SK-N-SH treated with all-trans-retinoic acid at 6 μM for 48 hours (cell line): ENCODE measurements around the gene RBKS.
"Not testable (repeated sequence)": the region's sequence is repeated elsewhere in the genome, so short reads cannot be mapped to it uniquely, and the experiment has no call there.

Source experiments
- ATAC-seq: fragments of 200-7000 bp; cut with Tn5 transposase; 3 replicates; pipeline ENCODE4 v1.9.1; 2020; ENCODE audit warnings: mild to moderate bottlenecking, moderate library complexity
- ARNTL ChIP-seq: fragments of 450-650 bp; formaldehyde crosslinking; IDR thresholded peaks from 2 replicates; pipeline ENCODE4 v1.5.0; 2020; ENCODE audit warnings: low read depth, mild to moderate bottlenecking, moderate library complexity, borderline replicate concordance
- BACH2 ChIP-seq: fragments of 250-450 bp; sonication (Bioruptor Pico); IDR thresholded peaks from 2 replicates; pipeline ENCODE4 v1.9.0; 2021; ENCODE audit warnings: mild to moderate bottlenecking, borderline replicate concordance
- ESRRG ChIP-seq: fragments of 250-450 bp; sonication (Bioruptor Pico); IDR thresholded peaks from 2 replicates; pipeline ENCODE4 v1.6.1; 2021; ENCODE audit warnings: mild to moderate bottlenecking
- GLIS3 ChIP-seq: fragments of 250-450 bp; sonication (Bioruptor Pico); IDR thresholded peaks from 2 replicates; pipeline ENCODE4 v1.5.0; 2020; ENCODE audit warnings: mild to moderate bottlenecking, moderate library complexity
- OSR1 ChIP-seq: fragments of 250-450 bp; sonication (Bioruptor Pico); IDR thresholded peaks from 2 replicates; pipeline ENCODE4 v1.8.0; 2022; ENCODE audit warnings: moderate library complexity, mild to moderate bottlenecking, inconsistent platforms
- PPARA ChIP-seq: fragments of 250-450 bp; sonication (Bioruptor Pico); IDR thresholded peaks from 2 replicates; pipeline ENCODE4 v1.5.0; 2020; ENCODE audit warnings: mild to moderate bottlenecking, borderline replicate concordance
- RARB ChIP-seq: fragments of 250-450 bp; sonication (Bioruptor Pico); IDR thresholded peaks from 2 replicates; pipeline ENCODE4 v1.8.0; 2021; ENCODE audit warnings: mild to moderate bottlenecking, moderate library complexity
- SNAI2 ChIP-seq: fragments of 250-450 bp; sonication (Bioruptor Pico); IDR thresholded peaks from 2 replicates; pipeline ENCODE4 v1.5.0; 2020; ENCODE audit warnings: mild to moderate bottlenecking, moderate library complexity
- TCF4 ChIP-seq: fragments of 250-450 bp; sonication (Bioruptor Pico); IDR thresholded peaks from 2 replicates; pipeline ENCODE4 v1.8.0; 2021; ENCODE audit warnings: mild to moderate bottlenecking, moderate library complexity, borderline replicate concordance
- ZFP3 ChIP-seq: fragments of 250-450 bp; sonication (Bioruptor Pico); IDR thresholded peaks from 2 replicates; pipeline ENCODE4 v1.5.0; 2020; ENCODE audit warnings: mild to moderate bottlenecking, moderate library complexity
- ZFP30 ChIP-seq: fragments of 450-650 bp; formaldehyde crosslinking; IDR thresholded peaks from 2 replicates; pipeline ENCODE4 v1.5.0; 2022; ENCODE audit warnings: mild to moderate bottlenecking, moderate library complexity
- ZNF565 ChIP-seq: fragments of 450-650 bp; formaldehyde crosslinking; conservative IDR thresholded peaks from 2 replicates; pipeline ENCODE4 v1.5.0; 2020; ENCODE audit warnings: low read depth, mild to moderate bottlenecking, moderate library complexity
- ZNF70 ChIP-seq: fragments of 450-650 bp; formaldehyde crosslinking; IDR thresholded peaks from 2 replicates; pipeline ENCODE4 v1.5.0; 2020; ENCODE audit warnings: mild to moderate bottlenecking, moderate library complexity
- ZNF8 ChIP-seq: fragments of 450-650 bp; formaldehyde crosslinking; IDR thresholded peaks from 2 replicates; pipeline ENCODE4 v1.5.0; 2020; ENCODE audit warnings: mild to moderate bottlenecking, moderate library complexity
- TF ChIP-seq, protein P1 (sequence below): fragments of 250-450 bp; sonication (Bioruptor Pico); IDR thresholded peaks from 2 replicates; pipeline ENCODE4 v1.8.0; 2021; ENCODE audit warnings: low read depth, mild to moderate bottlenecking, moderate library complexity, borderline replicate concordance
- TF ChIP-seq, protein P2 (sequence below): fragments of 250-450 bp; sonication (Bioruptor Pico); IDR thresholded peaks from 2 replicates; pipeline ENCODE4 v1.5.1; 2021; ENCODE audit warnings: mild to moderate bottlenecking, moderate library complexity
- TF ChIP-seq, protein P3 (sequence below): fragments of 250-450 bp; sonication (Bioruptor Pico); IDR thresholded peaks from 2 replicates; pipeline ENCODE4 v1.5.0; 2020; ENCODE audit warnings: mild to moderate bottlenecking, moderate library complexity
- TF ChIP-seq, protein P4 (sequence below): fragments of 250-450 bp; sonication (Bioruptor Pico); IDR thresholded peaks from 2 replicates; pipeline ENCODE4 v1.8.0; 2020; ENCODE audit warnings: mild to moderate bottlenecking, moderate library complexity, borderline replicate concordance
- TF ChIP-seq, protein P5 (sequence below): fragments of 250-450 bp; sonication (Bioruptor Pico); IDR thresholded peaks from 2 replicates; pipeline ENCODE4 v1.5.1; 2020; ENCODE audit warnings: low read depth, mild to moderate bottlenecking, moderate library complexity

The RBKS gene

DNA sequence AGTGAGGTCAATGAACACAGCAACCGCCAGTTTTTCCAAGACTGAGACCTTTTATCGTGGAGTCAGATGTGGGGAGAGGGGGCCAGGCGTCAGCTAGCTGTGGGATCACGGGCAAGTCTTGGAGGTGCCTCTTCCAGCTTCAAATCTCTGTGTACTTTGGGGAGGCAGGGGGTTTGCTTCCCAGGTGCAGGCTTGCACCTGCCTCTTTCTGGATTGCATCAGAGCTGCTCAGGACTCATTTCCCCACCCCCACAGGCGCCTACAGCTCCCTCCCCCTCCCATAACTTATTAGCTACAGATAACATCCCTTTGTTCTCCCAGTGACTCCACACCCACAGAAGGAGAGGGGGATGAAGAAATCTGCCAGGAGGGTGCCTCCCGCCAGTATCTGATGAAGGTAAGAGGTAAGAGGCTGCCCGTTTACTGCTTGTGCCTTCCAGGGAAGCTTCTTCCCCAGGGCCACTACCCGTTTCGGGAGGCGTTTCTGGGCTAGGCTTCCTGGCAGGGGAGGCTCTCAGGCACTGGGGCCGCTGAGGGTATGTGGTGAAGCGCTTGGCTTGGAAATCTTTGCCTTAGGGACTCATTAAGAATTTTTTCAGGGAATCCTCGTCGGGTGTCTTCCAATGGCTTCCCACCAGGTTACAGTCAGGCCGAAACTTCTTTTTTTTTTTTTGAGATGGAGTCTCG, 137.5 kb downstream of the RBKS start:
- ATAC-seq = no peak
- no peak for TF ChIP-seq BACH2 (CRISPR knock-in tag)

DNA sequence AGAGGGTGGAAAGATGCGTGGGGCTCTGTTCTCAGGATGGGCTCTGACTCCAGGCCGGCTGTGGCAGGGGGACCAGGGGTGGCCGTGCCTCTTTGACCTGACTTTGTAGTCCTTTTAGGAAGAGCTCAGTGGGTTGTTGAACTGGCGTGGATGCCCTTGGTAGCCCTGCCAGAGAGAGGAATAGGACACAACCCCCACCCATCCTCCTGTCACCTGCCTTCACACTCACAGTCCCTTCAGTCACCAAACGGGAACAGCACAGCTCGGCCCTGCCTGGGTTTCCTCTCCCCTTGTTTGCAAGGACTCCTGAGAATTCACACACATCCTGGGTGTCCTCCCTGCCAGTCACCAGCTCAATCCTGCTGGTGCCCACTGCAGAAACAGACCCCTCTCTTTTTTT, 138.8 kb downstream of the RBKS start:
- ATAC-seq = no peak
- TF ChIP-seq, protein P1, sequence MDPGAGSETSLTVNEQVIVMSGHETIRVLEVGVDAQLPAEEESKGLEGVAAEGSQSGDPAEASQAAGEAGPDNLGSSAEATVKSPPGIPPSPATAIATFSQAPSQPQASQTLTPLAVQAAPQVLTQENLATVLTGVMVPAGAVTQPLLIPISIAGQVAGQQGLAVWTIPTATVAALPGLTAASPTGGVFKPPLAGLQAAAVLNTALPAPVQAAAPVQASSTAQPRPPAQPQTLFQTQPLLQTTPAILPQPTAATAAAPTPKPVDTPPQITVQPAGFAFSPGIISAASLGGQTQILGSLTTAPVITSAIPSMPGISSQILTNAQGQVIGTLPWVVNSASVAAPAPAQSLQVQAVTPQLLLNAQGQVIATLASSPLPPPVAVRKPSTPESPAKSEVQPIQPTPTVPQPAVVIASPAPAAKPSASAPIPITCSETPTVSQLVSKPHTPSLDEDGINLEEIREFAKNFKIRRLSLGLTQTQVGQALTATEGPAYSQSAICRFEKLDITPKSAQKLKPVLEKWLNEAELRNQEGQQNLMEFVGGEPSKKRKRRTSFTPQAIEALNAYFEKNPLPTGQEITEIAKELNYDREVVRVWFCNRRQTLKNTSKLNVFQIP (CRISPR knock-in tag) = no peak
- TF ChIP-seq, protein P2, sequence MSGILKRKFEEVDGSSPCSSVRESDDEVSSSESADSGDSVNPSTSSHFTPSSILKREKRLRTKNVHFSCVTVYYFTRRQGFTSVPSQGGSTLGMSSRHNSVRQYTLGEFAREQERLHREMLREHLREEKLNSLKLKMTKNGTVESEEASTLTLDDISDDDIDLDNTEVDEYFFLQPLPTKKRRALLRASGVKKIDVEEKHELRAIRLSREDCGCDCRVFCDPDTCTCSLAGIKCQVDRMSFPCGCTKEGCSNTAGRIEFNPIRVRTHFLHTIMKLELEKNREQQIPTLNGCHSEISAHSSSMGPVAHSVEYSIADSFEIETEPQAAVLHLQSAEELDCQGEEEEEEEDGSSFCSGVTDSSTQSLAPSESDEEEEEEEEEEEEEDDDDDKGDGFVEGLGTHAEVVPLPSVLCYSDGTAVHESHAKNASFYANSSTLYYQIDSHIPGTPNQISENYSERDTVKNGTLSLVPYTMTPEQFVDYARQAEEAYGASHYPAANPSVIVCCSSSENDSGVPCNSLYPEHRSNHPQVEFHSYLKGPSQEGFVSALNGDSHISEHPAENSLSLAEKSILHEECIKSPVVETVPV (CRISPR knock-in tag) = no peak
- TF ChIP-seq, protein P3, sequence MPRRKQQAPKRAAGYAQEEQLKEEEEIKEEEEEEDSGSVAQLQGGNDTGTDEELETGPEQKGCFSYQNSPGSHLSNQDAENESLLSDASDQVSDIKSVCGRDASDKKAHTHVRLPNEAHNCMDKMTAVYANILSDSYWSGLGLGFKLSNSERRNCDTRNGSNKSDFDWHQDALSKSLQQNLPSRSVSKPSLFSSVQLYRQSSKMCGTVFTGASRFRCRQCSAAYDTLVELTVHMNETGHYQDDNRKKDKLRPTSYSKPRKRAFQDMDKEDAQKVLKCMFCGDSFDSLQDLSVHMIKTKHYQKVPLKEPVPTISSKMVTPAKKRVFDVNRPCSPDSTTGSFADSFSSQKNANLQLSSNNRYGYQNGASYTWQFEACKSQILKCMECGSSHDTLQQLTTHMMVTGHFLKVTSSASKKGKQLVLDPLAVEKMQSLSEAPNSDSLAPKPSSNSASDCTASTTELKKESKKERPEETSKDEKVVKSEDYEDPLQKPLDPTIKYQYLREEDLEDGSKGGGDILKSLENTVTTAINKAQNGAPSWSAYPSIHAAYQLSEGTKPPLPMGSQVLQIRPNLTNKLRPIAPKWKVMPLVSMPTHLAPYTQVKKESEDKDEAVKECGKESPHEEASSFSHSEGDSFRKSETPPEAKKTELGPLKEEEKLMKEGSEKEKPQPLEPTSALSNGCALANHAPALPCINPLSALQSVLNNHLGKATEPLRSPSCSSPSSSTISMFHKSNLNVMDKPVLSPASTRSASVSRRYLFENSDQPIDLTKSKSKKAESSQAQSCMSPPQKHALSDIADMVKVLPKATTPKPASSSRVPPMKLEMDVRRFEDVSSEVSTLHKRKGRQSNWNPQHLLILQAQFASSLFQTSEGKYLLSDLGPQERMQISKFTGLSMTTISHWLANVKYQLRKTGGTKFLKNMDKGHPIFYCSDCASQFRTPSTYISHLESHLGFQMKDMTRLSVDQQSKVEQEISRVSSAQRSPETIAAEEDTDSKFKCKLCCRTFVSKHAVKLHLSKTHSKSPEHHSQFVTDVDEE (CRISPR knock-in tag) = no peak
- TF ChIP-seq TCF4 (CRISPR knock-in tag) = no peak
- no peak for TF ChIP-seq ZFP3 (CRISPR knock-in tag)
- TF ChIP-seq GLIS3 = no peak

DNA sequence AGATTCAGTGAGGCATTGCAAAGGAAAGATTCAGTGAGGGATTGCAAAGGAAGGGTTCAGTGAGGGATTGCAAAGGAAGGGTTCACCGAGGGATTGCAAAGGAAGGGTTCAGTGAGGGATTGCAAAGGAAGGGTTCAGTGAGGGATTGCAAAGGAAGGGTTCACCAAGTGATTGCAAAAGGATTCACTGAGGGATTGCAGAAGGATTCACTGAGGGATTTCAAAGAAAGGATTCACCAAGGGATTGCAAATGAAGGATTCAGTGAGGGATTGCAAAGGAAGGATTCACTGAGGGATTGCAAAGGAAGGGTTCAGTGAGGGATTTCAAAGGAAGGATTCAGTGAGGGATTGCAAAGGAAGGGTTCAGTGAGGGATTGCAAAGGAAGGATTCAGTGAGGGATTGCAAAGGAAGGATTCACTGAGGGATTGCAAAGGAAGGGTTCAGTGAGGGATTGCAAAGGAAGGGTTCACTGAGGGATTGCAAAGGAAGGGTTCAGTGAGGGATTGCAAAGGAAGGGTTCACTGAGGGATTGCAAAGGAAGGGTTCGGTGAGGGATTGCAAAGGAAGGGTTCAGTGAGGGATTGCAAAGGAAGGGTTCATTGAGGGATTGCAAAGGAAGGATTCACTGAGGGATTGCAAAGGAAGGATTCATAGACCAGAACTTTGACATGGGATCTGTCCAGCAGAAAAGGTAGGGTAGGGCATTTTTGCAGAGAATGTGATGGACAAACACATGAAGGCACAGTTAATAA, 141.2 kb downstream of the RBKS start:
- ATAC-seq = not testable (repeated sequence)

DNA sequence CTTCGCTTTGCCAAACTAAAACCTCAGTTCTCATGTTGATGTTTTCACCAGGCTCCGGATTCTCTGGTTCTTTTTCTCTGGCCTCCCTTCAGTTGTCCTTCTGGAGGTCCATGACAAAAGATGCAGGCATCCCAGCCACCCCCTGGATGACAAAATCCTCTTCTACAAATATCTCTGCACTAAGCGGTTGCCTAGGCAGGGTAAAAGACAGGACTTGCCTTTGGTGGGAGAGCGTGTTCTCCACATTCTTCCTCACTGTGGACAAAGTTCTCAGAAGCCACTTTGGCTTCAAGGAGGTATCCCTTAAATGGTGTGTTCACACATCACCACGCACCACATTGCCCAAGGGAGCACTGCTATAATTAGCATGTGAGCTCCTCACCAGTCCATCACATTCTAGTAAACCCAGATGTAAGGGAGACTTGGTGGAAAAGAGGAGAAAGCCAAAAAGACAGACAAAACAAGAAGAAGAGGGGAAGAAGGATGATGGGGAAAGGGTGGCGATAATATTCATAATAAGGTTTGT, 142.3 kb downstream of the RBKS start:
- no peak for ATAC-seq
- TF ChIP-seq TCF4 (CRISPR knock-in tag) (no peak), ESRRG (no peak), ZFP30 (CRISPR knock-in tag) (no peak), ZNF70 (CRISPR knock-in tag) (no peak), ZNF8 (CRISPR knock-in tag) (no peak), GLIS3 (no peak), OSR1 (CRISPR knock-in tag) (no peak), SNAI2 (no peak)
- TF ChIP-seq, protein P4, sequence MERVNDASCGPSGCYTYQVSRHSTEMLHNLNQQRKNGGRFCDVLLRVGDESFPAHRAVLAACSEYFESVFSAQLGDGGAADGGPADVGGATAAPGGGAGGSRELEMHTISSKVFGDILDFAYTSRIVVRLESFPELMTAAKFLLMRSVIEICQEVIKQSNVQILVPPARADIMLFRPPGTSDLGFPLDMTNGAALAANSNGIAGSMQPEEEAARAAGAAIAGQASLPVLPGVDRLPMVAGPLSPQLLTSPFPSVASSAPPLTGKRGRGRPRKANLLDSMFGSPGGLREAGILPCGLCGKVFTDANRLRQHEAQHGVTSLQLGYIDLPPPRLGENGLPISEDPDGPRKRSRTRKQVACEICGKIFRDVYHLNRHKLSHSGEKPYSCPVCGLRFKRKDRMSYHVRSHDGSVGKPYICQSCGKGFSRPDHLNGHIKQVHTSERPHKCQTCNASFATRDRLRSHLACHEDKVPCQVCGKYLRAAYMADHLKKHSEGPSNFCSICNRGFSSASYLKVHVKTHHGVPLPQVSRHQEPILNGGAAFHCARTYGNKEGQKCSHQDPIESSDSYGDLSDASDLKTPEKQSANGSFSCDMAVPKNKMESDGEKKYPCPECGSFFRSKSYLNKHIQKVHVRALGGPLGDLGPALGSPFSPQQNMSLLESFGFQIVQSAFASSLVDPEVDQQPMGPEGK (CRISPR knock-in tag) = no peak
- TF ChIP-seq, protein P5, sequence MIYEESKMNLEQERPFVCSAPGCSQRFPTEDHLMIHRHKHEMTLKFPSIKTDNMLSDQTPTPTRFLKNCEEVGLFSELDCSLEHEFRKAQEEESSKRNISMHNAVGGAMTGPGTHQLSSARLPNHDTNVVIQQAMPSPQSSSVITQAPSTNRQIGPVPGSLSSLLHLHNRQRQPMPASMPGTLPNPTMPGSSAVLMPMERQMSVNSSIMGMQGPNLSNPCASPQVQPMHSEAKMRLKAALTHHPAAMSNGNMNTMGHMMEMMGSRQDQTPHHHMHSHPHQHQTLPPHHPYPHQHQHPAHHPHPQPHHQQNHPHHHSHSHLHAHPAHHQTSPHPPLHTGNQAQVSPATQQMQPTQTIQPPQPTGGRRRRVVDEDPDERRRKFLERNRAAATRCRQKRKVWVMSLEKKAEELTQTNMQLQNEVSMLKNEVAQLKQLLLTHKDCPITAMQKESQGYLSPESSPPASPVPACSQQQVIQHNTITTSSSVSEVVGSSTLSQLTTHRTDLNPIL (CRISPR knock-in tag) = no peak

DNA sequence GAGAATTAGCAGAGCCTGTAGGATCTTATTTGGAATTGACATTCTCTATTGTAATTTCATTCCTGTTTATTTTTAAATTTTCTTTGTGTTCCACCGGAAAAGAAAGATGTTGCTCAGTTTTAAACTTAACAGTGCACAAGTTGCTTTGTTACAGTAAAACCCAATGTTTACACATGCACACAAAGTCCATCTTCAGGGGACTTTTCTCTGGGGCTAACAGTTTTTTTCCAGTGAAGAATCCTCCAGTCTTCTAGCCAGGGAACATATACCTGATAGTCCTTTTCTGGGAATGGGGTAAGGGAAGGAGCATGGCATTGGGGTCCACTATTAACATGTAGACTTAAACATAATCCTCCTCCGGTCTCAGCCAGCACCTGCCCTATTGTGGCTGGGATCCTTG, 143.9 kb downstream of the RBKS start:
- ATAC-seq = no peak
- TF ChIP-seq RARB = no peak
- TF ChIP-seq, protein P5 (CRISPR knock-in tag) = no peak
- TF ChIP-seq ZNF565 (CRISPR knock-in tag) = no peak
- TF ChIP-seq ZNF8 (CRISPR knock-in tag) = no peak
- no peak for TF ChIP-seq ZFP3 (CRISPR knock-in tag)
- no peak for TF ChIP-seq OSR1 (CRISPR knock-in tag)
- TF ChIP-seq ZFP30 (CRISPR knock-in tag) = no peak
- no peak for TF ChIP-seq ARNTL
- TF ChIP-seq, protein P2 (CRISPR knock-in tag) = no peak
- no peak for TF ChIP-seq SNAI2
- TF ChIP-seq PPARA (CRISPR knock-in tag) = no peak
